Measurements from ENCODE around the gene FAM53B.

The FAM53B gene

GRCh38 chr10:124677749-124678556 is 66.2 kb downstream of the FAM53B start:
- no peak for DNase-seq (ENCODE audit: low read depth)

GRCh38 chr10:124677293-124677699 is 66.9 kb downstream of the FAM53B start:
- DNase-seq (ENCODE audit: low read depth): no peak

DNA sequence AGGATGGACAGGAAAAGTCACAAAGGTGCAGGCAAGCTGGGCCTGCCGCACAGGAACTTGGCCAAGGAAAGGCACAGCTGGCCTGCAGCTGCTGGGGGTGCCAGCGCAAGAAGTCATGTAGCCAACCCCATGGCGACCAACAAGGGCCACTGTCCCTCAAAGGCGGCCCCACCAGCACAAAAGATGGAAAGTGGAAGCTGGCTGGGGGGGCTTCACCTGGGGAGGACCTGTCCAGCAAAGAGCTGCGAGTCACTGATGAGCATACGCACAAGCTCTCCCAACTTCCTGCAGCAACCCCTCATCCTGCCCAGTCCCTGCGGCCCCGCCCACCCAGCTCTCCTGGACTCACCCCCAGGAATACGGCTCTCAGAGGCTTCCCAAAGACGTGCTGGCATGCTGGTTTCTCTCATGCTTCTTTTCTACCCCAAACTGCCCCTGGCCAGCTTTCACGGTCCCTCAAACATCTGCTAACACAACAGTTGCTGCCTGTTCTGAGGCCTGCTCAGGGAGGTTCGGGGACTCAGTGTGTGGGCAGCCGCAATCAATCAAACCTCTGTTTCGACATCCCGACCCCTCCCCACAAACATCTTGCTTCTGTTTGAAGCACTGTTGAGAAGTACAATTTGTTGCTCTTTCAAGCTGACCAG is 67.6 kb downstream of the FAM53B start:
- DNase-seq (ENCODE audit: low read depth): no peak

DNA sequence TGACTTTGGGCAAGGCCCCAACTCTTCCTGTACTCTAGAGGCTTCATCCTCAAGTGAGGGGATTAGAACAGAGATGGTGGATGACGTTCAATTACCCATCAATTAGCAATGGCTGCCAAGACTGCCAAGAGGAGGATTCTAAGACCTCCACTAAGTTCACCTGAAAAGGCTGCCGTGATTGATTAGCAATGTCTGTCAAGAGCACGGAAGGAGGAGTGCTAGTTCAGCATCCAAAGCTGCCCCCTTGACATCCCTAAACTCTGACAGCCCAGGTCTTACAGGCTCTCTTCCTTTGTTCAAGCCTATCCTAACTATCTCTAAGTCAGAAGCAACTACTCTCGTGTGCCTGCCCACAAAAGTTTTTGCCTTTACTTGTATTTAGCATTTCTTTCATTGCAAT is 68.4 kb downstream of the FAM53B start:
- DNase-seq (ENCODE audit: low read depth): no peak

DNA sequence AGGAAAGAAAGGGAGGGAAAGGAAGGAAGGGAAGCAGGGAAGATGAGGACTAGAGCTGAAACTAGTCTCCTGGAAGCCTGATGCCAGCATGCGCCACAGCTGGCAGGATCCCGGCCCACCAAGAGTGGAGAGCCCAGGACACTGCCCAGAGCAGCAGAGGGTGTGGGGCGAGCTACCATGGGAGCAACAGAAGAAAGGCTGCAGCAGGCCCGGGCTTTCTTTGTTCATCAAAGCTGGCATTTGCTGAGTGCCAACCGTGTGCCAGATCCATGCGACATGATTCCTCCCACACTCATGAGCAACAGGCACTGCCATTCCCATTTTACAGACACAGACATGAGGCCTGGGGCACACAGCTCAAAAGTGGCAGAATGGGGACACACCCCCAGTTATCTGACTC is 68.9 kb downstream of the FAM53B start:
- no peak for DNase-seq (ENCODE audit: low read depth)

DNA sequence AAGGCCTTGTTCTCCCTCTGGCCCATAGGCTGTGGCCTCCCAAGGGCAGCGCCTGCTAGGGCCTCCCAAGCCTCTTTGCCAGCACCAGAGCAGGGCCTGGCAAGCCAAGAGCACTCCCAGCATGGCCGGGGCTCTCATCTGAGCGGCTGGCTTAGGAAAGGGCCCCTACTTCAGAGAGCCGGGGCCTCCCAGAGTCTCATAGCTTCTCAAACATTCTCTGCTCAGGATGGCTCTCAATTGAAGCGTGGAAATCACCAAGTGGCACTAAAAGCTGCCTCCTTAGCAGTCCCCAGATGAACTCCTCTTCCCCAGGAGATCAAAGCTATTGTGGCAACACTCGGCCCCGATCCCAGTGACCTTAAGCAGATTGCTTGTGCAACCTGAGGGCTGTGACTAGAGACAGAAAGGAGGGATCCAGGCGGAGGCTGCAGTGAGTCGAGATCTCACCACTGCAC is 69.4 kb downstream of the FAM53B start:
- no peak for DNase-seq (ENCODE audit: low read depth)

DNA sequence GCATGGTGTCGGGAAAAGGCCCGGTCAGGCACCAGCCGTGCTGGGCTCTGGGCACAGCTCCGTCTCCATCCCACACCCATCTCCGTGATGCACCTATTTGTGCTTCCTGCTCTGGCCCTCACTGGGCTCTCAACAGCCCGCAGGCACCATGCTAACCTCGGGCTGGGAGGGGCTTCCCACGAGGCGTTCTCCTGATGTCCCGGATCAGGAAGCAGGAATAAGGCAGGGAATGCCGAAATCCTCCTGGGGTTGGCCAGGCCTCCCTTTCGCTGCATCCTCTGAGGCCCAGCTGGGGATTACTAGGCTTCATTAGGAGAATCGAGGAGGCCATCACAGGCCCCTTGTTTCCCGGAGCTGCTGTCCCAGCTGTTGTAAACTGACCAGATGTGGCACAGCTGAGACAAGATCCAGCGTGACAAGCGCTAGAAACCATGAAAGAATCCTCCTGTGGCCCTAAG is 72.0 kb downstream of the FAM53B start:
- no peak for DNase-seq (ENCODE audit: low read depth)

GRCh38 chr10:124671486-124672075 is 72.6 kb downstream of the FAM53B start:
- DNase-seq (ENCODE audit: low read depth): no peak

DNA sequence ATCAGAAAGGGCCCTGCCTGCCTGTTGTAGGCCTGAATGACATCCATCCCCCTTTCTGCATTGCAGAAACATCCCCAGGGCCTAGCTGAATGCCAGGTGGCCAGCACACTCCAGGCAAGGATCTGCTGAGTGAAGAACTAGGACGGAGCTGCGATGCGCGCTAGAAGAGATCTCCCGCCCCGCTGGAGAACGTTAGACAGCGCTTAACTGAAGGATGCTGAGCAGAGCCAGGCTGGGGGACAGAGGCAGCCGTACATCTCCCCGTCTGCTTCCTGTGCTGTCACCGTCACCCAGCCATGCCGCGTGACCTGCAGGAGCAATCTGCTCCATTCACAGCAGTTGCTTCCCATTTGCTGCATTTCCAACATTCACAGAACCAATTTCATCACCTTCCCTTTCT is 73.3 kb downstream of the FAM53B start:
- no peak for DNase-seq (ENCODE audit: low read depth)

DNA sequence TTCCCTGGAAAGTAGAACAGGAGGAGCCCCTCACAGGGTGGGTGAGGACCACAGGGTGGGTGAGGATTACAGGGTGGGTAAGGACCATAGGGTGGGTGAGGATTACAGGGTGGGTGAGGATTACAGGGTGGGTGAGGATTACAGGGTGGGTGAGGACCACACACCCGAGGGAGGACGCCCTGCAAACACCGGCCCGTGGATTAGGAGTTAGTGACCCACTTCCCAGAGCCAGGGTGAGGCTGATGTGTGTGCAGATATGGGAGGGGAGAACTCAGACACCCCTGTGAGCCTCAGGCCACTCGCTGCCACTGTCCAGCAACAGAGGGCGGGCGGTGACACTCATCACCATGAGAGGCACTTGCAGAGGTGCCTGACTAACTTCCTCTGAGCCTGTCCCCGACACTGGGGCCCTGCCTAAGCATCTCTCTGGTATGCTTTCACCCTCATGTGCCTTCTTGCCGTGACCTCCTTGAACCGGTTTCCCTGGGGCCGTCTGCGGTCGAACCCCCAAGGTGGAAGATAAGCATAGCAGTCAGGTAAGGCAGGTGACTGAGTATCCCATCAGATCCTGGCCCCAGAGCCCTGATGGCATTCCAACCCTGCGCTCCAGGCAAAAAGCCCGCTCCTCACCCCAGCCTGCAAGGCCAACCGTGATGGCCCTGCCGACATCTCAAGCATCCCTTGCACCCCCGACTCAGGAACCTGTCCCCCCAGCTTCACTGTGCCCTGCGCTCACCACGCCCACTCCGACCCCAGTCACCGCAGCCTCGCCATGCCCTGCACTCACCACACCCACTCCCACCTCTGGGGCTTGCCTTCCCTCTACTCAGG is 74.1 kb downstream of the FAM53B start:
- no peak for DNase-seq (ENCODE audit: low read depth)

- DNase-seq (ENCODE audit: low read depth): no peak
These were observed 74.9 kb downstream of the FAM53B start for GRCh38 chr10:124669141-124669823.

DNA sequence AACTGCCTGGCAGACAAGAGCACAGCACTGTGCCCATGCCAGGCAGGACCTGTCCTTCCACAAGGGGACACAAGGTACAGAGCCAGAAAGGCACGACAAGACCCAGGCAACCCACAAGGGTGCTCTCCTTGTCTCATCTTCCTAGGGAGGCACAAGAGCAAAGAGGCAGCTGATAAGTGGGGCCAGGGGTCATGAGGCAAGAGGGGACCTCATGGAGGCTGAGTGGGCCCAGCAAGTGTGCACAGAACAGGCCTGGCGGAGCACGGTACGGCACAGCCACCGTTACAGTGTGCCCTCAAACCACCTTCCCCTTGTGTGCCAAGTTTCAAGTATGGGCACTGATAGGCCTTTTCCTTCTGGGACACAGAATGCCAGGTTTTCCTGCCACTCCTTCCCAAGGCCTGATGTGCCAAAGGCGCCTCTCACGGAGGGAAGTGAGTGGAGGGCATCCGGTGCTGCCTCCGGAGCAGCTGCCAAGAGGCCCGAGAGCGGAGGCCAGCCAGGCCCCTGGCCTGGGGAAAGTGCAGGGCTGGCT is 75.6 kb downstream of the FAM53B start:
- no peak for DNase-seq (ENCODE audit: low read depth)

- DNase-seq (ENCODE audit: low read depth): no peak
These were observed 76.5 kb downstream of the FAM53B start for GRCh38 chr10:124667425-124668345.

DNA sequence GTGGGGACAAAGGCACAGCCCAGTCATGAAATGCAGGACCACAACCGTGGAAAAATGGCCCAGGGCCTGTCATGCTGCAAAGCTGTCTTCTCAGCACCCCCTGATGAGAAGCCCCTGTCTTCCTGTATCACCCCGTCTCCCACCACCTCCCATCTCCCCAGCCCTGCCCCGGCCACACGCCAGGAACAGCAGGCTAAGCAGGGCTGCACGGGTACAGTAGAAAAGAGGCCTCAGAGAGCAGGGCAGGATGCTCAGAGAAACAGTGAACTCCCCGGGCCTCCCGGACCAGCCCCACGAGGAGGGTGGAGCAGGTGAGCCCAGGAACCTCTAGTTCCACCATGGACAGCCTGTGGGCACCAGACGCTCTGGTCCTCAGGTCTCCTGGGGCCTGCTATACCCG is 77.7 kb downstream of the FAM53B start:
- no peak for DNase-seq (ENCODE audit: low read depth)

DNA sequence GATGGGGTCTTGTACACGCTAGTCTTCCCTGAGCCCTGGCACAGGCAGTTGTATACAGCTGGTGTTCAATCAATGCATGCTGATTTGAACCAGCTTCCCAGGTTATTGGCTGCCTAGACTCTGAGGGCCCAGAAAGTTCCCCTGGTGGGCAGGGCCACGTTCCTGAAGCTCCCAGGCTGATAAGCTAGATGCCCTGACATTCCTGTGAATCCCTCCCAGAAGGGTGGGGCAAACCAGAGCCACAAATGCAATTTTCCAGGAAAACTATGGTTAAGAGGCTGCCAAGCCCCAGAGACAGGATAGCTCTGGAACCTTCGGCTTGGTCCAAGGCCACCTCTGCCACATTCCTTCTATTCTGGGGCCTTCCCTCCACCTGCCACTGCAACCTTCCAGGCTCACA is 78.2 kb downstream of the FAM53B start:
- DNase-seq (ENCODE audit: low read depth): no peak

GRCh38 chr10:124665558-124665957 is 78.6 kb downstream of the FAM53B start:
- no peak for DNase-seq (ENCODE audit: low read depth)

- no peak for DNase-seq (ENCODE audit: low read depth)
These were observed 79.1 kb downstream of the FAM53B start for GRCh38 chr10:124665091-124665490.

DNA sequence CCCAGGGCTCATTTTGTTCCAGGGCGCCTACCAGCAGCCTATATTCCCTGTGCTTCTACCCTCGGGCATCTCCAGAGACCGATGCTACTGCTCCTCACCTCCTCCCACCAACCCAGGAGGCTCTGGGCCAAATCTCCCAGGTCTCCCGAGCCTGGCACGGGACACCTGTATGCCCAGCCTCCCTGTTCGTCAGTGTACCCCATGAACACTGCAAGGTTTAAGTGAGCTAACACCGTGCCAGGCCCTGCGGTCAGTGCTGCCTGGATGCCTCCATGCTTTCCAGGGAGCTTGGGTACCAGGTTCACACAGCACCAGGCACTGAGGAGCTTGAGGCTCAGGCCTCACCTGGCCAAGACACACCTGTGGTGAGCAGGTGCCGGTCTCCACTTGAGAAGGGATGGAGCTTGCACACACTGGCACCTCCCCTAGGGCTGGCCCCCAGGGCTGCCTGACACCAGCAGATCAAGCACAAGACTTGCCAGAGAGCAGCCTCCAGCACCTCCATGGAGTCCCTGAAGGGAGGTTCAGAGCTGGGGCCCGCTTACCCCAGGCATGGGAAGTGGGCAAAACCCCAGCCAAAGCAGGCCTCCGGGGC is 80.3 kb downstream of the FAM53B start:
- DNase-seq (ENCODE audit: low read depth): no peak

DNA sequence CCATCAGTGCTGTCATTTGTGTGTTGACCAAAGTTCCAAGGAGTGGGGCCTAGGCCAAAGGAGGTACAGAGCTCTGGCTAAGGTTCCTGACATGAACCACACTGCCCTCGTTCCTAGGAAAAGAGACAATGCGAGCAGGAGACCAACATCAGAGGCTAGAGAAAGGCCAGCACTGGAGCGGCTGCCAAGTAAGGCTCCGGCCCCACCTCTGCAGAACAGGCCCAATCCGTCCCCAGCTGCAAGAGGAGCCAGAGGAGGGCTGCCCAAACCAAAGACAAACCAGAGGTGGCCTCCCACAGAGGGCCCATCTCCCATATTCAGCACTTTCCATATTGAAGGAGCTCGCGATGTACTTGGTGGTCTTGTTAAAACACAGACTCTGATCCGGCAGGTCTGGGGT is 81.0 kb downstream of the FAM53B start:
- no peak for DNase-seq (ENCODE audit: low read depth)

DNA sequence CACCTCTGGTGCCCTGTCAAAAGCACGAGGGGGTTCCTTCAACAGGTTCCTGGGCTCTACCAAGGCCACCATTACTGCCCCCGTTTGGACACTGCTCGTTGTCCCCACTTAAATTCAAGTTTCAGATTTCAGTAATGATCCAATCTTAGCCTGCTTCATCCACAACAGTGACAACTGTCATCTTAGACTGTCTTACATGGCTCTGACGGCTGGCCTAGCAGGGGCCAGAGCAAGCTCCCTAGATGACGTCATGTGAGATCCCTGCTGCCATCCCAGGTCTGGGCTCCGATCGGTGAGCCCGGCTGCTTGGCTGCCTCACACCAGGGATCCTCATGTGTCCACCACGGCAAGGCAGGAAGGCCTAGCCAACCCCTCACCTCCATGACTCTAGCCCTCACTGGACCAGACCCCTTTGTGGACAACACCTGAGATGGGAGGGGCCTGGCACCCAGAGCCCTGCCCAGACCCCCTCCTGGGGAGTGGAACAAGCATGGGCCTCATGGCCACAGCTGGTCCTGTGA is 82.5 kb downstream of the FAM53B start:
- no peak for DNase-seq (ENCODE audit: low read depth)
